Heart left ventricle (tissue), 13 donors: ENCODE measurements around the gene ABCA12.

ENCODE experiments used
- CTCF ChIP-seq, 12 donors: fragments of 200-600 bp; sonication (generic) in 4 of 12; IDR thresholded peaks; one replicate each; pipeline versions ENCODE4 v1.5.0 to v1.8.0; 2018 to 2022; ENCODE audit warnings: antibody characterized with exemption in 12 of 12, mild to moderate bottlenecking in 5 of 12
- POLR2A ChIP-seq, 2 donors: fragments of 450-650 bp; IDR thresholded peaks; one replicate each; pipeline ENCODE4 v1.6.1; 2017; ENCODE audit warnings: antibody characterized with exemption in 2 of 2, mild to moderate bottlenecking in 2 of 2, moderate library complexity in 2 of 2
- donor health status: ischemic (EF 13 %, LVEDD 7.1; RV severe dilation, severe dysfunction).
- donor health status: DM: no; HTN: yes; CAD: no.
- donor health status: DM: no; HTN: no; CAD: no.
- donor health status: ischemic (EF 25% LVEDD 6.9; RV normal size, moderate dysfunction).
- donor health status: ischemic (EF 25% LVEDD 5.7; RV mildly dilated, moderate dysfunction).
- donor health status: ischemic (EF 35%, LVEDD 5.7; RV mildly dilated, moderate dysfunction).
- donor health status: nonischemic (EF 11% LVEDD 7.7; RV severe dilation, severe dysfunction).
- donor health status: DM: yes; HTN: yes; CAD: no.
- donor health status: PGD.
- donor health status: ischemic (EF 29% LVEDD 5.4; RV normal size, mild dysfunction).
- donor health status: nonischemic (EF 23%, LVEDD 6.1; RV moderate dilation, normal function).

- no peak for TF ChIP-seq CTCF (IDR thresholded peaks at IDR 0.05)
- no peak for TF ChIP-seq POLR2A (IDR thresholded peaks at IDR 0.05)
These were observed 142.3 kb downstream of the ABCA12 start for GRCh38 chr2:214995926-214996670.
